Activated CD8-positive, alpha-beta memory T cell treated with anti-CD3 and anti-CD28 coated beads, Interleukin-2, amount 10 ng/mL, durations not matched to agents 7 days and 5 days (primary cell): ENCODE data around the gene NR2C1. TPM values are rescaled to one million over a fixed set of nuclear protein-coding genes. Genes with fewer than 3 reads are reported as not detected.
A peak's percentile ranks its signal among the peaks of the same experiment; 100 is the strongest.
"Not testable (repeated sequence)": the region's sequence is repeated elsewhere in the genome, so short reads cannot be mapped to it uniquely, and the experiment has no call there.

ENCODE experiments used
- ATAC-seq: fragments of 150-1000 bp; cut with Tn5 transposase; one replicate; pipeline ENCODE4 v1.10.0; 2021; ENCODE audit warnings: moderate library complexity
- CTCF ChIA-PET: fragments of 350-600 bp; sonication (Branson Sonifier 250); formaldehyde crosslinking; loops from one replicate; lab custom pipeline; 2021; ENCODE audit warnings: antibody characterized with exemption; lab: Charles Lee
- DNase-seq: peaks from one replicate; pipeline ENCODE4 v3.0.0-alpha.2; 2020
- H3K27ac Mint-ChIP-seq: one replicate; pipeline ENCODE4 v1.8.0; 2021; ENCODE audit warnings: mild to moderate bottlenecking, mixed read lengths
- H3K27me3 Mint-ChIP-seq: one replicate; pipeline ENCODE4 v1.8.0; 2021; ENCODE audit warnings: mixed read lengths
- H3K36me3 Mint-ChIP-seq: one replicate; pipeline ENCODE4 v1.8.0; 2021; ENCODE audit warnings: mild to moderate bottlenecking, mixed read lengths
- H3K4me1 Mint-ChIP-seq: one replicate; pipeline ENCODE4 v1.8.0; 2021; ENCODE audit warnings: mixed read lengths
- H3K4me3 Mint-ChIP-seq: one replicate; pipeline ENCODE4 v1.8.0; 2021; ENCODE audit warnings: mild to moderate bottlenecking, moderate library complexity, mixed read lengths
- H3K9me3 Mint-ChIP-seq: one replicate; pipeline ENCODE4 v1.8.0; 2022; ENCODE audit warnings: low read depth, mixed read lengths
- total RNA-seq, 2 experiments: library from RNA; stranded (reverse); gene quantifications; one replicate each; pipeline ENCODE4 v1.2.3, GENCODE V29; 2021

Gene NR2C1
- total RNA-seq, 2 experiments from 2014 or later, result 35.5 to 40.9 TPM

- not testable (repeated sequence) for ATAC-seq, H3K27me3 Mint-ChIP-seq, H3K27ac Mint-ChIP-seq, DNase-seq, H3K36me3 Mint-ChIP-seq, H3K4me3 Mint-ChIP-seq, H3K9me3 Mint-ChIP-seq
- peaks cover 19% of the 10 kb centered on the region for H3K4me1 Mint-ChIP-seq
- CTCF ChIA-PET, result interaction anchor here (1.0 kb wide), 1 partner anchor 10 kb away, joined by 4 read pairs; no protein-coding TSS in a partner anchor
Observed at GRCh38 chr12:95101957-95102356, 28.5 kb upstream of the NR2C1 start.

GRCh38 chr12:95100264-95101190 lies 27.1 kb upstream of the NR2C1 start:
- Mint-ChIP-seq H3K4me3 (no peak overlapping the region), H3K27me3 (peaks cover 5% of the 10 kb centered on the region), H3K9me3 (no peaks in the 10 kb centered on the region), H3K4me1 (peaks cover 19% of the 10 kb centered on the region), H3K27ac (no peak overlapping the region), H3K36me3 (no peaks in the 10 kb centered on the region)
- no peak for ATAC-seq
- CTCF ChIA-PET, result interaction anchor here (1.1 to 1.2 kb wide), 2 partner anchors 17 to 28 kb away, joined by 3 read pairs; no protein-coding TSS in a partner anchor
- no peak for DNase-seq

GRCh38 chr12:95099270-95099790 lies 25.9 kb upstream of the NR2C1 start:
- peaks cover 19% of the 10 kb centered on the region for H3K4me1 Mint-ChIP-seq
- H3K4me3 Mint-ChIP-seq, result no peak overlapping the region
- no peak overlapping the region for H3K27ac Mint-ChIP-seq
- DNase-seq (no peak), ATAC-seq (no peak)
- H3K9me3 Mint-ChIP-seq, result no peaks in the 10 kb centered on the region
- CTCF ChIA-PET, result interaction anchor here (0.6 kb wide), 1 partner anchor 96 kb away, joined by 3 read pairs; the partner anchor contains the start of gene NDUFA12
- peaks cover 8% of the 10 kb centered on the region for H3K27me3 Mint-ChIP-seq
- no peaks in the 10 kb centered on the region for H3K36me3 Mint-ChIP-seq

- Mint-ChIP-seq H3K27me3 (peaks cover 10% of the 10 kb centered on the region), H3K4me1 (no peaks in the 10 kb centered on the region), H3K36me3 (no peaks in the 10 kb centered on the region), H3K27ac (no peak overlapping the region), H3K4me3 (no peak overlapping the region), H3K9me3 (no peaks in the 10 kb centered on the region)
- DNase-seq, result no peak
- ATAC-seq, result no peak
- CTCF ChIA-PET, result no interaction called here
Observed at GRCh38 chr12:95096852-95097251, 23.4 kb upstream of the NR2C1 start.

GRCh38 chr12:95096378-95096777 lies 23.0 kb upstream of the NR2C1 start:
- H3K27ac Mint-ChIP-seq, result no peak overlapping the region

GRCh38 chr12:95095866-95096265 lies 22.4 kb upstream of the NR2C1 start:
- H3K36me3 Mint-ChIP-seq, H3K4me3 Mint-ChIP-seq, H3K27ac Mint-ChIP-seq, DNase-seq, ATAC-seq, H3K9me3 Mint-ChIP-seq, CTCF ChIA-PET, H3K4me1 Mint-ChIP-seq: not testable (repeated sequence)
- H3K27me3 Mint-ChIP-seq, result peaks cover 10% of the 10 kb centered on the region

More at GRCh38 chr12:95096378-95096777, 23.0 kb upstream of the NR2C1 start:
- no peaks in the 10 kb centered on the region for H3K36me3 Mint-ChIP-seq
- ATAC-seq (no peak), DNase-seq (no peak)
- no peaks in the 10 kb centered on the region for H3K4me1 Mint-ChIP-seq
- CTCF ChIA-PET, result no interaction called here
- peaks cover 10% of the 10 kb centered on the region for H3K27me3 Mint-ChIP-seq
- H3K9me3 Mint-ChIP-seq, result no peaks in the 10 kb centered on the region
- no peak overlapping the region for H3K4me3 Mint-ChIP-seq

- ATAC-seq (no peak), DNase-seq (no peak)
- Mint-ChIP-seq H3K36me3 (no peaks in the 10 kb centered on the region), H3K27me3 (peaks cover 15% of the 10 kb centered on the region), H3K4me3 (no peak overlapping the region), H3K27ac (no peak overlapping the region), H3K9me3 (no peaks in the 10 kb centered on the region), H3K4me1 (peaks cover 2% of the 10 kb centered on the region)
- CTCF ChIA-PET, result no interaction called here
Observed at GRCh38 chr12:95089462-95089861, 16.0 kb upstream of the NR2C1 start.

- Mint-ChIP-seq H3K36me3 (no peaks in the 10 kb centered on the region), H3K27ac (no peak overlapping the region), H3K27me3 (peaks cover 18% of the 10 kb centered on the region), H3K4me1 (peaks cover 2% of the 10 kb centered on the region), H3K9me3 (no peaks in the 10 kb centered on the region), H3K4me3 (no peak overlapping the region)
- CTCF ChIA-PET, result no interaction called here
- no peak for ATAC-seq
- DNase-seq, result no peak
Observed at GRCh38 chr12:95088379-95088778, 15.0 kb upstream of the NR2C1 start.

- H3K27ac Mint-ChIP-seq, result no peak overlapping the region
- no peaks in the 10 kb centered on the region for H3K36me3 Mint-ChIP-seq
- peaks cover 18% of the 10 kb centered on the region for H3K27me3 Mint-ChIP-seq
- ATAC-seq (peak; percentile 39), DNase-seq (no peak)
- peaks cover 2% of the 10 kb centered on the region for H3K4me1 Mint-ChIP-seq
- CTCF ChIA-PET, result interaction anchor here (3.4 kb wide), 1 partner anchor 12 kb away, joined by 11 read pairs; the partner anchor contains the start of gene NR2C1
- no peak overlapping the region for H3K4me3 Mint-ChIP-seq
- no peaks in the 10 kb centered on the region for H3K9me3 Mint-ChIP-seq
Observed at GRCh38 chr12:95085612-95086011, 12.2 kb upstream of the NR2C1 start.

GRCh38 chr12:95083938-95084337 lies 10.5 kb upstream of the NR2C1 start:
- Mint-ChIP-seq H3K27me3 (peaks cover 14% of the 10 kb centered on the region), H3K9me3 (no peaks in the 10 kb centered on the region), H3K4me1 (peaks cover 2% of the 10 kb centered on the region), H3K4me3 (no peak overlapping the region), H3K36me3 (no peaks in the 10 kb centered on the region), H3K27ac (no peak overlapping the region)
- DNase-seq (no peak), ATAC-seq (no peak)
- CTCF ChIA-PET, result interaction anchor here (0.9 kb wide), 1 partner anchor 11 kb away, joined by 6 read pairs; the partner anchor contains the start of gene NR2C1

- CTCF ChIA-PET, result interaction anchor here (0.9 kb wide), 1 partner anchor 11 kb away, joined by 6 read pairs; the partner anchor contains the start of gene NR2C1
- Mint-ChIP-seq H3K4me1 (peaks cover 2% of the 10 kb centered on the region), H3K36me3 (no peaks in the 10 kb centered on the region), H3K27me3 (peaks cover 10% of the 10 kb centered on the region), H3K9me3 (no peaks in the 10 kb centered on the region), H3K4me3 (no peak overlapping the region), H3K27ac (no peak overlapping the region)
- DNase-seq (no peak), ATAC-seq (no peak)
Observed at GRCh38 chr12:95083471-95083870, 10.1 kb upstream of the NR2C1 start.

- peaks cover 7% of the 10 kb centered on the region for H3K4me1 Mint-ChIP-seq
- H3K9me3 Mint-ChIP-seq, result no peaks in the 10 kb centered on the region
- ATAC-seq (no peak), DNase-seq (no peak)
- H3K27ac Mint-ChIP-seq, result no peak overlapping the region
- peaks cover 4% of the 10 kb centered on the region for H3K36me3 Mint-ChIP-seq
- peaks cover 2% of the 10 kb centered on the region for H3K27me3 Mint-ChIP-seq
- H3K4me3 Mint-ChIP-seq, result no peak overlapping the region
- CTCF ChIA-PET, result no interaction called here
Observed at GRCh38 chr12:95077341-95077740, 3.9 kb upstream of the NR2C1 start.

GRCh38 chr12:95074766-95075165 lies 1.3 kb upstream of the NR2C1 start:
- DNase-seq (no peak), ATAC-seq (no peak)
- H3K9me3 Mint-ChIP-seq, result no peaks in the 10 kb centered on the region
- CTCF ChIA-PET, result interaction anchor here (0.6 to 2.4 kb wide), 2 partner anchors 11 to 399 kb away, joined by 3 to 11 read pairs; partner anchors contain the start of gene METAP2
- peaks cover 16% of the 10 kb centered on the region for H3K4me1 Mint-ChIP-seq
- peaks cover 5% of the 10 kb centered on the region for H3K36me3 Mint-ChIP-seq
- H3K4me3 Mint-ChIP-seq, result no peak overlapping the region
- no peak overlapping the region for H3K27ac Mint-ChIP-seq
- peaks cover 2% of the 10 kb centered on the region for H3K27me3 Mint-ChIP-seq
